Transverse colon (tissue), 3 donors: Measurements from ENCODE around the gene RABGAP1L.

Experiments used
- EP300 ChIP-seq: sonication (generic); formaldehyde crosslinking; IDR thresholded peaks from one replicate; pipeline ENCODE4 v1.6.1; 2017; ENCODE audit warnings: antibody characterized with exemption, low read depth
- TF ChIP-seq, protein P1 (sequence below), 5 experiments: fragments of 200-600 bp in 3 of 5; fragments of 450-650 bp in 2 of 5; sonication (generic) in 3 of 5; IDR thresholded peaks; 1 replicate in 2 of 5; 2 replicates in 3 of 5; pipeline ENCODE4 v1.5.1; 2016 to 2017; ENCODE audit warnings: antibody characterized with exemption in 5 of 5, inconsistent platforms in 3 of 5, mild to moderate bottlenecking in 2 of 5, moderate library complexity in 1 of 5

DNA sequence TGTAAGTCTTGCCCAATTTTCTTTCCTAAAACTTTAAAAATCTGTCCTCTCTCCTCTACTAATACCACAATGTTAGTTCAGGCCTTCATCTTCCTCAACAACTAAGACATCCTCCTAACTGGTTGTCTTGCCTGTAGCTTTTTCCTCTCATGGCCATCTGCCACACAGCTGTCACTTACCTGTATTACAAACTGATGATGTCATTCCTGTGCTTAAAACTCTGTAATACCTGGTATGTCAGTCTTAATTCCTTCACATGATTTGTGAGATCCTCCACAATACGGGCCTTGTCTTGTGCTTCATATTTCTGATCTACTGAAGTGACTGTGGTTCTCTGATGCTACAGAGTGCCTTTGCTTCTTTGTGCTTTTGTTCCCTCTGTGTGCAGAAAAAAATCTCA is 854.1 kb downstream of the RABGAP1L start:
- TF ChIP-seq, protein P1, sequence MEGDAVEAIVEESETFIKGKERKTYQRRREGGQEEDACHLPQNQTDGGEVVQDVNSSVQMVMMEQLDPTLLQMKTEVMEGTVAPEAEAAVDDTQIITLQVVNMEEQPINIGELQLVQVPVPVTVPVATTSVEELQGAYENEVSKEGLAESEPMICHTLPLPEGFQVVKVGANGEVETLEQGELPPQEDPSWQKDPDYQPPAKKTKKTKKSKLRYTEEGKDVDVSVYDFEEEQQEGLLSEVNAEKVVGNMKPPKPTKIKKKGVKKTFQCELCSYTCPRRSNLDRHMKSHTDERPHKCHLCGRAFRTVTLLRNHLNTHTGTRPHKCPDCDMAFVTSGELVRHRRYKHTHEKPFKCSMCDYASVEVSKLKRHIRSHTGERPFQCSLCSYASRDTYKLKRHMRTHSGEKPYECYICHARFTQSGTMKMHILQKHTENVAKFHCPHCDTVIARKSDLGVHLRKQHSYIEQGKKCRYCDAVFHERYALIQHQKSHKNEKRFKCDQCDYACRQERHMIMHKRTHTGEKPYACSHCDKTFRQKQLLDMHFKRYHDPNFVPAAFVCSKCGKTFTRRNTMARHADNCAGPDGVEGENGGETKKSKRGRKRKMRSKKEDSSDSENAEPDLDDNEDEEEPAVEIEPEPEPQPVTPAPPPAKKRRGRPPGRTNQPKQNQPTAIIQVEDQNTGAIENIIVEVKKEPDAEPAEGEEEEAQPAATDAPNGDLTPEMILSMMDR (IDR thresholded peaks at IDR 0.05): no peak
- no peak for TF ChIP-seq EP300
